ENCODE data around the gene USP32.
"Not testable (repeated sequence)": the region's sequence is repeated elsewhere in the genome, so short reads cannot be mapped to it uniquely, and the experiment has no call there.

USP32 gene

GRCh38 chr17:60293580-60294335 is 98.2 kb downstream of the USP32 start:
- no peak for DNase-seq

DNA sequence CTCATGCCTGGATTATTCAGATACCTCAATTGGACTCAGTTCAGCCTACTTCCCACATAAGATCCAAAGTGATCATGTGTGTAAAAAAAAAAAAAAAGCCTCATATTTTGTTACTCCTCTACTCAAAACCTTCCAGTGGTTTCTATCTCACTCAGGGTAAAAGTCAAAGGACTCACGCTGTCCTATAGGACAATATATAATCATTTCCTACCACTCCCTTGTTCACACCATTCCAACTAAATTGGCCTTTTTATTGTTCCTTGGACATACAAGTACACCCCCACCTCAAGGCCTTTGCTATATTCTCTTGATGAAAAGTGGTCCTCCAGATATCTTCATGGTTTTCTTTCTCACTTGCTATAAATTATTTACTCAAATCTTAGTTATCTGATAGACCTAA is 99.2 kb downstream of the USP32 start:
- no peak for DNase-seq

DNA sequence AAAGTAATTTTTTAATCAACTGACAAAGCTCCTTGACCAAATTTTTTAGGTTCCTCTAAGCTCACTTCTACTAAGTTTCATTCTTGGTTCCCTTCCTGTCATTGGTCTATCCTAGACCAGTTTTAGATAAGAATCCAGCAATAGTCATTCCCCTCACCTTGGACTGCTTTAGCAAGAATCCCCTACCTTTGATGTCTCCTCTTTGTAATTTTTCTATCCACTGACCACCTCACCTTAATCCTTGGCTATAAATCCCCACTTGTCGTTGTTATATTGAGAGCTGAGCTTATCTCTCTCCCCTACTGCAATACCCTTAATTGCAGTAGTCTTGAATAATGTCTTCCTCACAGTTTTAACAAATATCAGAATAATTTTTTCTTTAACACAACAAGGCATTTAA is 107.2 kb downstream of the USP32 start:
- no peak for DNase-seq

DNA sequence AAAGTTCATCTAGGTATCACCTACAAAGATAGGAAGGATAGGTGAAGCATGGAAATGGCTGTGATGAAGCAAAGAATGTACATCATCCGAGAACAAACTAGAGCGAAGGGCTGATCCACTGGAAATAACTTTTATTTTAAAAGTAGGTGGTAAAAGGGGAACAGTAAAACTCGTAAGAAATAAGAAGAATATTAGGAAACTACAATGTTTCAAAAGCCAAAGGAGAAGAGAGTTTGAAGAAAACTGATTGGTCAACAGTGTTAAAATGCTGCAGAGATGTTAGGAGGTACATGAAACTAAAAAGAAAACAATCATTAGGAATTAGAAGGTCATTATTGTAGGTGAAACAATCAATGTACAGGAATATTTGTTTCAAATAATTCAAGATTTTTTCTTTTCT is 108.1 kb downstream of the USP32 start:
- DNase-seq: no peak

DNA sequence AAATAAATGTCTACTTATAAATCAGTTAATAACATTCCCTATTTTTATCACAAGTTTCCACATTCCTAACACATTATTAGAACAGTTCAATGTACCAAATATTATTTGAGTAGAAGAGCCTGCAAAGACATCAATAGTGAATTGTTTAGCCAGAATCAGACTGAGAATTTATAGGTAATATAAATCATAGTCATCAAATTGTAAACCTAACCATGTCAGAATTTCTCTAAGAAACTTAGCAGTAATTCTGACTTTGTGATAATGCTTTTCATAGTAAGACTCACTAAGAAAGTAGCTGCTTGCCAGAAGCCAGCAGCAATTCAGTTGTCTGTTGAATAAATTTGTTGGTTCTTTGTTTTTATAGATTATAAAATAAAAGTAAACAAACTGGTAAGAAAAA is 111.3 kb downstream of the USP32 start:
- no peak for DNase-seq

- DNase-seq: no peak
These were observed 113.7 kb downstream of the USP32 start for GRCh38 chr17:60278237-60278636.

- no peak for DNase-seq
These were observed 114.7 kb downstream of the USP32 start for GRCh38 chr17:60277258-60277657.

- DNase-seq: no peak
These were observed 122.5 kb downstream of the USP32 start for GRCh38 chr17:60269417-60269816.

- DNase-seq: no peak
These were observed 131.4 kb downstream of the USP32 start for GRCh38 chr17:60260540-60260939.

DNA sequence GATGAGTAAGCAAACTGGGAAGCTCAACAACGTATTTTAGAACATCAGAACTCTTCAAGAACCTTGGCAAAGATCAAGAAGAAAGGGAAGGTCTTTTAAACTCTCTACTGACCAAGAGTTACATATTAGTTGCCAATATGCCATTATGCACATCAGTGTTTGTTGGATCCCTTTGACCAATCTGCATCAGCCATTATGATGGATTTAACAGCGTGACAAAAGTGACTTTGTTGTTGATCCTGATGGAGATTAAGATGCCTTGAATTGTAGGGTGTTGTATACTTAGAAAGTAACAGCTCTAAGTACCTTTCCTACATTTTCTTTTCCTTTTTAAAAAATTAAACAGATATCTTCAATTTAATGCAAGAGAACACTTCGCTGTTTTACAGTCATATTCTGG is 133.6 kb downstream of the USP32 start:
- DNase-seq: no peak

DNA sequence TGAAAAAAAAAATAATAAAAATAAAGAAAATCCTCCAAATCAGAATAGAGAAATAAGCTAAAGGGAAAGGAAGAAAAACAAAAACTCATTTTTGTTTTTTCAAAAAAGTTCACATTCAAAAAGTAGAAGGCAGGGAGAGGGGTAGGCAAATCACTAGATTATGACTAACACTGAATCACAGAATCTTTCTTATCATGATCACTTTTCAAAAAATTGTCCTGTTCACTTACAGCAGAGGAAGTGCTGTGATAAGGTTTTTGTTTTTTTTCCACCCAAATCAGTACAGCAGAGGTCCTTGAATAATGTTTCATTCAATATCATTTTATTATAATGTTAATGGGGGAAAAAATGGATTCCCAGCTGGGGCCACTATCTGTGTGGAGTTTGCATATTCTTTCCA is 135.8 kb downstream of the USP32 start:
- no peak for DNase-seq

DNA sequence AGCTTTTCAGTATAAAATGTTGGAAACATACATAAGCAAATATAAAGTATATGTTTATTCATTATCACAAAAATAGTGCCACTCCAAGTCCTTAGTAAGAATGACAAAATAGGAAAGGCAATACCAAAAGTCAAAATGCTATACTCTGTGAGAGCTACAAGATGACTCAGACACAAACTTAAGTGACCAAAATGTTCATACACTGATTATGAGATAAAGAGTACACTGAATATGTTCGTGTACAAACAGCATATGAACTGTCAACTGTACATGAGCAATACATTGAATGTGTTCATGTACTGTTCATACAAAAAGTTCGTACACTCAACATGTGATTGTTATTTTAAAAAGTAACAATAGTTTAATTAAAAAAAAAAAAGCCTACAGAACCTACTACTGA is 138.9 kb downstream of the USP32 start:
- no peak for DNase-seq

DNA sequence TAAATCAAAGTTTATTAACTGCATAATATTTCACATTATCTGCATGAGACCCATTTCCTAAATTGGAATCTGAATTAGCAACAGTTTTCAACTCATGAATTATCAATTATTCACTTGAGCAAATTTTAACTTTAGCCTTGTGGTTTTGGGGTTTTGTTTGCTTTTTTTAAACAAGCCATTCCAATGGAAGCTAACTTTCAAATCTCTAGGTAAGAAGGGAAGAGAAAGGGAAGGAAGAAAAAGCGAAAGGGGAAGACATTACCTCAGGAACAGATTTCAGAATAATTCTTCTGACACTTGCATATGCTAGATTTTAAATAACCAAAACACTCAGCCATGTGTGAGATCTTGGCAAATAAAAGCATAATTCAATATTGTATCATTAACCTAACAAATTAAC is 139.5 kb downstream of the USP32 start:
- no peak for DNase-seq

- no peak for DNase-seq
These were observed 142.6 kb downstream of the USP32 start for GRCh38 chr17:60249290-60249826.

DNA sequence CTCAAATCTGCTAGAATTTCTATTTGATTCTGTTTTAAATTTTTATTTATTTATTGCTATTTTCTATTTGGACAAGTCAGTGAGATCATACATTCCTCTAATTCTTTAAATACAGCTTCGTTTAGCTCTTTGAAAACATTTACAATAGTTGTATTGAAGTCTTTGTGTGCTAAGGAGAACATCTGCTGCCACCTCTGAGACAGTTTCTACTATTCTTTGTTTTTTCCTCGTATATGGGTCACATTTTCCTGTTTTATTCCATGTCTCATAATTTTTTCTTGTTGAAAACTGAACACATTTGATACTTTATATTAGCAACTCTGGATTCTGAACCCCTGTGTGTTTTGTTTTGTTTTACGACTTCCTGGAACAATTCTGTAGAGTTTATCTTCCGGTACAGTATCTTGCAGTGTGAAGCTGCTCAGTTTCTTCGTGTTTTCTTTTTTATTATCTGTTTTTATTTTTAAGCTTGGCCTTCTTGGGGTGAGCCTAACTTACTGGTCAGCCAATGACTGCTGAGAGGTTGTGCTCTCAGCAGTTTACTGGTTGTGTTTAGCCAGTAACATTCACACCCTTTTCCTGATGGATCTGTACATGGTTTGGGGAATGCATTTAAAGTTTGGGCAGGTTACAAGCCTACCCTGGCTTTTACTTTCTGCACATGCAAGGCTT is 143.2 kb downstream of the USP32 start:
- no peak for DNase-seq

- DNase-seq: no peak
These were observed 144.0 kb downstream of the USP32 start for GRCh38 chr17:60247836-60248461.

DNA sequence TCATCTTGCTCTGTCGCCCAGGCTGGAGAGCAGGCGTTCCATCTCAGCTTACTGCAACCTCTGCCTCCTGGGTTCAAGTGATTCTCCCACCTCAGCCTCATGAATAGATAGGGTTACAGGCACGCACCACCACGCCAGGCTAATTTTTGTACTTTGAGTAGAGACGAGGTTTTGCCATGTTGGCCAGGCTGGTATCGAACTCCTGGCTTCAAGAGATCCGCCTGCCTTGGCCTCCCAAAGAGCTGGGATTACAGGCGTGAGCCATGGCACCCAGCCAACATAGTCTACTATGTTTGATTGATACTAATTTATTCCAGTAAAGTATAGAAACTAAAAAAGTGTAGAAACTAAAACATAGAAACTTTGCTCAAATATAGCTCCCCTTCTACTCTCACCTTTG is 147.3 kb downstream of the USP32 start:
- no peak for DNase-seq

- DNase-seq: no peak
These were observed 151.6 kb downstream of the USP32 start for GRCh38 chr17:60240290-60240689.

GRCh38 chr17:60231691-60232090 is 160.2 kb downstream of the USP32 start:
- DNase-seq: no peak

- DNase-seq: no peak
These were observed 160.7 kb downstream of the USP32 start for GRCh38 chr17:60231234-60231633.

GRCh38 chr17:60230358-60230757 is 161.6 kb downstream of the USP32 start:
- DNase-seq: no peak

- DNase-seq: no peak
These were observed 162.6 kb downstream of the USP32 start for GRCh38 chr17:60229188-60229802.

DNA sequence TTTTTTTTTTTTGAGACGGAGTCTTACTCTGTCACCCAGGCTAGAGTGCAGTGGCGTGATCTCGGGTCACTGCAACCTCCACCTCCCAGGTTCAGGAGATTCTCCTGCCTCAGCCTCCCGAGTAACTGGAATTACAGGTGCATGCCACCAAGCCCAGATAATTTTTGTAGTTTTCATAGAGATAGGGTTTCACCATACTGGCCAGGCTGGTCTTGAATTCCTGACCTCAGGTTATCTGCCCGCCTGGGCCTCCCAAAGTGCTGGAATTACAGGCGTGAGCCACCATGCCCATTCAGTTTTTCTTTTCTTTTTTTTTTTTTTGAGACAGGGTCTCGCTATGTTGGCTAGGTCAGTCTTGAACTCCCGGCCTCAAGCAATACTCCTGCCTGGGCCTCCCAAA is 164.7 kb downstream of the USP32 start:
- DNase-seq: not testable (repeated sequence)

DNA sequence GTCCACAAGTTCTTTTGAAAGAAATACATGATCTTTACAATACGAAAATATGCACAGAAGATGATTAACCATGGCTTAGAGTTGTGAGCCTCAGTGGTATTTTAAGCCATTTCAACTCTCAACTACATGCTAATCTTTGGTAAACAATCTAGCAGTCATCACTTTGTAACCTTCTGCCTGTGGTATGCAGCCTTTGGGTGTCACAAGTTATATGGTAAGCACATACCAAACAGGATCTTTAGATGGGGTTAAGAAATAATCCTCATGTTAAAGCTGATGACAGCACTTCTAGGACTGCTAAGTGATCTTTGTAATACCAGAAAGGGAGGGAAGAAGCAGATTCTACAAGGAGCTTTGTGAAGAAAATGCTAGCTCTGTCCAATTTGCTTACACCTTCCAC is 167.9 kb downstream of the USP32 start:
- no peak for DNase-seq

Measured in SIG-M5 (cell line).